GM12878 (cell line): Measurements from ENCODE around the gene PLSCR3.

Source experiments
- CREB1 ChIP-seq: IDR thresholded peaks from 2 replicates; pipeline ENCODE4 v1.6.1; 2012; ENCODE audit warnings: low read depth, mild to moderate bottlenecking, inconsistent platforms
- EP300 ChIP-seq, 2 experiments: fragments of 150-350 bp in 1 of 2; IDR thresholded peaks; 2 replicates each; pipeline ENCODE4 v1.6.1; 2011 to 2012; ENCODE audit warnings: low read depth in 2 of 2, low read length in 2 of 2, borderline replicate concordance in 1 of 2, improper control_type of control experiment in 1 of 2, inconsistent platforms in 1 of 2; ENCODE audit not compliant: control insufficient read depth in 1 of 2
- HCFC1 ChIP-seq: fragments of 150-350 bp; IDR thresholded peaks from 2 replicates; pipeline ENCODE4 v1.6.1; 2014; ENCODE audit warnings: low read length
- POLR2A ChIP-seq: IDR thresholded peaks from 2 replicates; pipeline ENCODE4 v1.6.1; 2011; ENCODE audit warnings: low read depth, mild to moderate bottlenecking, low read length
- POLR2AphosphoS5 ChIP-seq: IDR thresholded peaks from 2 replicates; pipeline ENCODE4 v1.6.1; 2011; ENCODE audit warnings: mild to moderate bottlenecking, low read length, inconsistent platforms
- SMAD1 ChIP-seq: fragments of 450-650 bp; IDR thresholded peaks from 2 replicates; pipeline ENCODE4 v1.6.1; 2018; ENCODE audit warnings: mild to moderate bottlenecking, low read depth; ENCODE audit not compliant: partially characterized antibody
- SP1 ChIP-seq: IDR thresholded peaks from one replicate; pipeline ENCODE4 v1.6.1; 2011; ENCODE audit warnings: low read depth, low read length
- TCF12 ChIP-seq: IDR thresholded peaks from 2 replicates; pipeline ENCODE4 v1.6.1; 2011; ENCODE audit warnings: low read depth, mild to moderate bottlenecking, low read length
- TF ChIP-seq, protein P1 (sequence below), 3 experiments: IDR thresholded peaks in 2 of 3; conservative IDR thresholded peaks in 1 of 3; 2 replicates each; pipeline ENCODE4 v1.5.1; 2011; ENCODE audit warnings: low read depth in 3 of 3, low read length in 3 of 3, mild to moderate bottlenecking in 3 of 3, control low read depth in 2 of 3, moderate library complexity in 2 of 3, inconsistent platforms in 1 of 3, mixed read lengths in 1 of 3; ENCODE audit not compliant: control insufficient read depth in 2 of 3, insufficient read depth in 1 of 3; ENCODE audit errors: extremely low read depth in 1 of 3
- TF ChIP-seq, protein P2 (sequence below): fragments of 450-650 bp; IDR thresholded peaks from 2 replicates; pipeline ENCODE4 v1.6.1; 2018; ENCODE audit warnings: borderline replicate concordance, mild to moderate bottlenecking; ENCODE audit not compliant: partially characterized antibody

DNA sequence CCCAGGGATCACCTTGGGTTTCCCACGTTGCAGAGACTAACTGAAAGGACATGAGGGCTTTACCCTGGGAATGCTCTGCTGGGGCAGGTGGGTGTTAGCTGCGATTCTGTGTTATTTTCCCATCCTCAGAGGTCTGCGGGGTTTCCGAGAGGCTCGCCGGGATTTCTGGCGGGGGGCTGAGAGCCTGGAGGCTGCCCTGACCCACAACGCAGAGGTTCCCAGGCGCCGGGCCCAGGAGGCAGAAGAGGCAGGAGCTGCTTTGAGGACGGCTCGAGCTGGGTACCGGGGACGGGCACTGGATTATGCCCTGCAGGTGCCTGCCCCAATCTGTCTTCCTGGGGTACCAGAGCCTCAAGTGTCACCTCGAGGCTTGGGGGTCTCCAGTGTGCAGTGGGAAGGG lies 51.1 kb downstream of the PLSCR3 start:
- TF ChIP-seq POLR2A (no peak; the same call in 1 of the 2 replicates), TCF12 (no peak), CREB1 (no peak), HCFC1 (no peak), EP300 (IDR thresholded peaks at IDR 0.05; ENCODE audit: borderline replicate concordance in 1 of 2, control insufficient read depth in 1 of 2, low read depth in 2 of 2, low read length in 2 of 2) (no peak), SP1 (no peak), POLR2AphosphoS5 (no peak), SMAD1 (no peak)
- TF ChIP-seq, protein P1, sequence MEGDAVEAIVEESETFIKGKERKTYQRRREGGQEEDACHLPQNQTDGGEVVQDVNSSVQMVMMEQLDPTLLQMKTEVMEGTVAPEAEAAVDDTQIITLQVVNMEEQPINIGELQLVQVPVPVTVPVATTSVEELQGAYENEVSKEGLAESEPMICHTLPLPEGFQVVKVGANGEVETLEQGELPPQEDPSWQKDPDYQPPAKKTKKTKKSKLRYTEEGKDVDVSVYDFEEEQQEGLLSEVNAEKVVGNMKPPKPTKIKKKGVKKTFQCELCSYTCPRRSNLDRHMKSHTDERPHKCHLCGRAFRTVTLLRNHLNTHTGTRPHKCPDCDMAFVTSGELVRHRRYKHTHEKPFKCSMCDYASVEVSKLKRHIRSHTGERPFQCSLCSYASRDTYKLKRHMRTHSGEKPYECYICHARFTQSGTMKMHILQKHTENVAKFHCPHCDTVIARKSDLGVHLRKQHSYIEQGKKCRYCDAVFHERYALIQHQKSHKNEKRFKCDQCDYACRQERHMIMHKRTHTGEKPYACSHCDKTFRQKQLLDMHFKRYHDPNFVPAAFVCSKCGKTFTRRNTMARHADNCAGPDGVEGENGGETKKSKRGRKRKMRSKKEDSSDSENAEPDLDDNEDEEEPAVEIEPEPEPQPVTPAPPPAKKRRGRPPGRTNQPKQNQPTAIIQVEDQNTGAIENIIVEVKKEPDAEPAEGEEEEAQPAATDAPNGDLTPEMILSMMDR (IDR thresholded peaks at IDR 0.05 in 2 of 3, conservative IDR thresholded peaks at IDR 0.05 in 1 of 3; ENCODE audit: control insufficient read depth in 2 of 3, extremely low read depth in 1 of 3, insufficient read depth in 1 of 3, low read depth in 3 of 3, low read length in 3 of 3), result no peak
- TF ChIP-seq, protein P2, sequence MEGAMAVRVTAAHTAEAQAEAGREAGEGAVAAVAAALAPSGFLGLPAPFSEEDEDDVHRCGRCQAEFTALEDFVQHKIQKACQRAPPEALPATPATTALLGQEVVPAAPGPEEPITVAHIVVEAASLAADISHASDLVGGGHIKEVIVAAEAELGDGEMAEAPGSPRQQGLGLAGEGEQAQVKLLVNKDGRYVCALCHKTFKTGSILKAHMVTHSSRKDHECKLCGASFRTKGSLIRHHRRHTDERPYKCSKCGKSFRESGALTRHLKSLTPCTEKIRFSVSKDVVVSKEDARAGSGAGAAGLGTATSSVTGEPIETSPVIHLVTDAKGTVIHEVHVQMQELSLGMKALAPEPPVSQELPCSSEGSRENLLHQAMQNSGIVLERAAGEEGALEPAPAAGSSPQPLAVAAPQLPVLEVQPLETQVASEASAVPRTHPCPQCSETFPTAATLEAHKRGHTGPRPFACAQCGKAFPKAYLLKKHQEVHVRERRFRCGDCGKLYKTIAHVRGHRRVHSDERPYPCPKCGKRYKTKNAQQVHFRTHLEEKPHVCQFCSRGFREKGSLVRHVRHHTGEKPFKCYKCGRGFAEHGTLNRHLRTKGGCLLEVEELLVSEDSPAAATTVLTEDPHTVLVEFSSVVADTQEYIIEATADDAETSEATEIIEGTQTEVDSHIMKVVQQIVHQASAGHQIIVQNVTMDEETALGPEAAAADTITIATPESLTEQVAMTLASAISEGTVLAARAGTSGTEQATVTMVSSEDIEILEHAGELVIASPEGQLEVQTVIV, result no peak
